ENCODE results near the gene PIP4P1.
A peak's percentile ranks its signal among the peaks of the same experiment; 100 is the strongest.
"Not testable (repeated sequence)": the region's sequence is repeated elsewhere in the genome, so short reads cannot be mapped to it uniquely, and the experiment has no call there.

The PIP4P1 gene

GRCh38 chr14:20472536-20473169 is 11.4 kb upstream of the PIP4P1 start:
- DNase-seq: no peak

- DNase-seq: no peak
Observed at GRCh38 chr14:20470603-20470901, 9.3 kb upstream of the PIP4P1 start.

- peak; percentile 89 for DNase-seq
Observed at GRCh38 chr14:20469890-20470602, 8.8 kb upstream of the PIP4P1 start.

GRCh38 chr14:20469242-20469889 is 8.1 kb upstream of the PIP4P1 start, which contains the start of gene PNP:
PNP (plus strand) TSS chr14:20469406; CDS start chr14:20469525, 119 bp downstream.
- DNase-seq: peak; percentile 85

DNA sequence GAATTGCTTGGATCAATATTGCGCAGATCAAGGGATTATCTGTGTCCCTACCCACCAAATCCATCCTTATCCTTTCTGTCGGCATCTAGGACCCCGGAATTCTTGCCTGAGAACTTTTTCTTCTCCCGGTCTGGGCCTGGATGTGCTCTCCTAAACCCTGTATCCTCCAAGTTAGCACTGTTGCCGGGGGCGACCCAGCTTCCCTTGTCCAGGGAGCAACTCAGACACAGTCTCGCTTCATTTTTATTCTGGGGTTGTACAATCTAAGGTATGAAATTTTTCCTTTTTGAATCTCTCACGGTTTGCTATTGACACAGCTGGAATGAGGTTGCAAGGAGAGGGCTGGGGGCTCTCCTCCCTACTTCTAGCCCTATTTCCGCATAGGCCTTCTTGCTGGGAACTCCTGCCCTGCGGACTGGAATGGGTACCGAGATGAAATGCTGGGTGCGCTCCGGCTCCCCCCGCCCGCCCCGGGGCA is 7.6 kb upstream of the PIP4P1 start:
- DNase-seq: no peak

- peak; percentile 34 for DNase-seq
Observed at GRCh38 chr14:20460458-20461224, 593 bp downstream of the PIP4P1 start.

DNA sequence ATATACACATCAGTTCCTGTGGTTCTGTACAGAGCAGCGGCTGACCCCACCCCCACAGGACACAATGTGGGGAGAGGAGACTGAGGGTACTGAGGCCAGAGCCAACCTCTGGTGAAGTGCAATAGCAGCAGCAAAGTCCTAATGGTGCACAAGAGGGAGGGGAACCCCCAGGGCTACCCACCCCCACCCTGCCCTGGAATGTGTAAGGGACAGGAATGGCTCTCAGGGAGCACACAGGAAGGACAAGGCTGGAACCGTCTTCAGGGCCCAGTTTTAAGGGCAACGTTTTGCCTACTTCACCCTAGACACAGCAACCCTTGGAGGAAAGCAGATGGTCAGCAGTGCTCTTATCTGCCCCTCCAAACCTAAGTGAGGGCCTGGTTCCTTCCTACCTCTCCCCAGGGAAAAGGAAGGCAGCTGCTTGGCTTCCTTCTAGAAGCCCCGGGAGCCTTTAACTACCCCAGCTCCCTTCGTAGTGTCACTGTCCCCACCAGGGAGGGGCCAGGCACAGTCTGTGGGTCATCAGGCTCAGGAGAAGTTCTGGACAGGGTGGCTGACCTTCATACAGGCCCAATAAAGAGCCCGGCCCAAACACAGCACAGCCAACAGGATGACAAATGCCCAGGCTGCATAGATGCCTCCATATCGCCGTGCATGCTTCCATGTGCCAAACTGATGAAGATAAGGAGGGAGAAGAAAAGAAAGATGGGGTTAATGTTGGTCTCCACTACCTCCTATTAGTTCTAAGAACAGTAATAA is 3.0 kb downstream of the PIP4P1 start:
- DNase-seq: no peak

- DNase-seq: peak; percentile 75
Observed at GRCh38 chr14:20456971-20457370, 4.3 kb downstream of the PIP4P1 start.

DNA sequence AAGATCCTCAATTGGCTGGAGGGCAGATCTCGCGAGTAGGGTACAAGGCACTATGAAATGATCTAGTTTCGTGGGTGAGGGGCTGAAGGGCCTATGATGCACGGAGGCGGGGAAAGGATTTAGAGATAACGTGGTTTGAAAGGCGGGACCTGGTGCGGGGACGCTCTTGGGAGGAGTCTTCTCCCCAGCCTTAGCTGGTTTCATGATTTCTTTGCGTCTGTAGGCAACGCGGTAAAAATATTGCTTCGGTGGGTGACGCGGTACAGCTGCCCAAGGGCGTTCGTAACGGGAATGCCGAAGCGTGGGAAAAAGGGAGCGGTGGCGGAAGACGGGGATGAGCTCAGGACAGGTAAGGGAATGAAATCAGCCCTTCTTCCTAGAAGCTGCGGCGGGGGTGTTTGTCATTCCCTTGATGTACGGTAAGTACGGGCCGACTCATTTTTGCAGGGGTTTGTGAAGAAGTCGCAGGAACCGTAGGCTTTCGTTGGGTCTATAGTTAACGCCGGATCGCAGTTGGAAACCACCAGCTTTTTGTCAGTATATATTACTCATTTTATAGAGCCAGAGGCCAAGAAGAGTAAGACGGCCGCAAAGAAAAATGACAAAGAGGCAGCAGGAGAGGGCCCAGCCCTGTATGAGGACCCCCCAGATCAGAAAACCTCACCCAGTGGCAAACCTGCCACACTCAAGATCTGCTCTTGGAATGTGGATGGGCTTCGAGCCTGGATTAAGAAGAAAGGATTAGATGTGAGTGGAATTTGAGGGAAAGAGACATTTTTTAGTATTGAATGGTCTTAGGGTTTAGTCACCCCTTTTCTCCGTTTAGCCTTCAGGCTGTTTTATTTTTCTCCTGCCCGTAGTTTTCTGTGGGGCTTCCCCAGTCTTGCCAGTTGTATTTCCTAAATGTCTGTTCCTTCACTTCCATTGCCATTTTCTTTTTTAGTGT is 5.6 kb downstream of the PIP4P1 start:
- DNase-seq: peak; percentile 87

- DNase-seq: peak; percentile 99
Observed at GRCh38 chr14:20454516-20455354, 6.5 kb downstream of the PIP4P1 start, which contains the start of the genes APEX1 and OSGEP. APEX1 (plus strand) TSS chr14:20455226; CDS start chr14:20455646, 420 bp downstream. OSGEP (minus strand) TSS chr14:20454812; CDS start chr14:20454683, 129 bp downstream.

DNA sequence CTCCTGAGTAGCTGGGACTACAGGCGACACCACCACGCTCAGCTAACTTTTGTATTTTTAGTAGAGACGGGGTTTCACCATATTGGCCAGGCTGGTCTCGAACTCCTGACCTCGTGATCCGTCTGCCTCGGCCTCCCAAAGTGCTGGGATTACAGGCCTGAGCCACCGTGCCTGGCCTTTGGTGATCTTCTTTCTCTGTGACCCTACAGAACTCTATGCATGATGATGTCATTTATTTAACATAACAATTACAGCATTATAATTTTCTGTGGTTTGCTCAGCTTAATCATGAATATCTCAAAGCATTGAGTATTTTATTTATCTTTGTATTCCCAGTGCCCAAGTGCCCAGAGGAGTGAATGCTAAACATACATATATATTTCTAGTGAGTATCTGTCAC is 8.4 kb downstream of the PIP4P1 start:
- DNase-seq: not testable (repeated sequence)

GRCh38 chr14:20446889-20447288 is 14.3 kb downstream of the PIP4P1 start:
- DNase-seq: no peak

GRCh38 chr14:20443650-20444049 is 17.6 kb downstream of the PIP4P1 start:
- not testable (repeated sequence) for DNase-seq

GRCh38 chr14:20441461-20441860 is 19.8 kb downstream of the PIP4P1 start:
- DNase-seq: no peak

- DNase-seq: no peak
Observed at GRCh38 chr14:20440882-20441281, 20.4 kb downstream of the PIP4P1 start.

DNA sequence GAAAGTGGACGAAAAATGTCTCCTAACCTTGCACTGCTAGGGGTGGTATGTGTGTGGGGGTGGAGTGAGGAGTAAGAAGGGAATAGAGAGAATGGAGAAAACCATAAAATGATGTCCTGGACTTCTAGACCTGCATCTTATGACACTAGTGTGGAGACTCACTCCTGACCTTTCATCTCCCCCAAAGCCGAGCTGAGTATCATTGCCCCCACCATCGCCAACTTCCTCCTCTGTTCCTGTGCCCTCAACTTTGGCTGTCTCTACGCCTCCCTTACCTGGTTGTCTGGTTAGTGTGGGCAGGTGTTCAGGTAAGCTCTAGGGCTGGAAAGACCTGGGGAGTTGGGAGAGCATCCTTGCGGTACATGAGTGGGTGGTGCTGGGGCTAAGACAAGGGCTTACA is 20.8 kb downstream of the PIP4P1 start:
- no peak for DNase-seq

DNA sequence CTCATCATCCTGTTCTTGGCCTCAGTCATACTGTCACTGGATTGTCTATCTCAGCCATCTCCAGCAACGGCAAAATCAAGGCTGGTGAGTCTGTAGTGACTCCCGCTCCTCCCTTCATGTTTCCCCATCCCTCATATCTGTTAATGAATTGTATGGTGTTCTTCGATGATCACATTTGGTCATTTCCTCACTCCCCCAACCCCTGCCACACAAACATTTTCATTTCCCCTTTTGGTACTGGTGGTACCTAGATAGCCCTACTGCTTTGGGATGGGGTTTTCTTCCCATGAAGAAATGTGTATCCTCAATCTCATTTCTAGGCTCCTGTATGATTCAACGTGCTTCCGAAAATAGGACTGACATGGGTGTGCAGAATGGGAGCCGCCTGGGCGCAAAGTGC is 22.6 kb downstream of the PIP4P1 start:
- peak; percentile 78 for DNase-seq

GRCh38 chr14:20436363-20436755 is 24.9 kb downstream of the PIP4P1 start:
- no peak for DNase-seq

GRCh38 chr14:20435582-20436362 is 25.5 kb downstream of the PIP4P1 start, which contains the start of gene KLHL33:
KLHL33 (minus strand) TSS chr14:20436166; CDS start chr14:20435811, 355 bp downstream.
- DNase-seq: no peak
